ENCODE measurements around the gene CDH4.
"Not testable (repeated sequence)": the region's sequence is repeated elsewhere in the genome, so short reads cannot be mapped to it uniquely, and the experiment has no call there.

The CDH4 gene

DNA sequence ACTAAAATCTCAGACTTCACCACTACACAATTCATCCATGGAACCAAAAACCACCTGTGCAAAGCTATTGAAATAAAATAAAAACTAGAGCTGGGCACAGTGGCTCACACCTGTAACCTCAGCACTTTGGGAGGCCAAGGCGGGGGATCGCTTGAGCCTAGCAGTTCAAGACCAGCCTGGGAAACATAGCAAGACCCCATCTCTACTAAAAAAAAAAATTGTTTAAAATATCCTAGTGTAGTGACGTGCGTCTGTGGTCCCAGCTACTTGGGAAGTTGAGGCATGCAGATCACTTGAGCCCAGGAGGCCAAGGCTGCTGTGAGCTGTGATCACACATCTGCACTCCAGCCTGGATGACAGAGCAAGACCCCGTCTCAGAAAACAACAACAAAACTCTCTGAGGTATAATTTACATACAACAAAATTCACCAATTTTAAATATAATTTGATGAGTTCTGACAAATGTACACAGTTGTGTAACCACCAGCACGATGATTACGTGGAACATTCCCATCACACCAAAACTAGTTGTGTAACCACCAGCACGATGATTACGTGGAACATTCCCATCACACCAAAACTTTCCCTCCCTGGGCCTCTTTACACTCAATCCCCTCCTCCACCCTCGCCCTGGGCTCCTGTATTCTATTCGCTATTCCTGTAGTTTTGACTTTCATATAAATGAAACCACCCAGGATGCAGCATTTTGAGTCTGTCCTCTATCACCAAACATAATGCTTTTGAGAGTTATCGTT is 706.1 kb downstream of the CDH4 start:
- DNase-seq (ENCODE audit: low read depth in 2 of 2): no peak

DNA sequence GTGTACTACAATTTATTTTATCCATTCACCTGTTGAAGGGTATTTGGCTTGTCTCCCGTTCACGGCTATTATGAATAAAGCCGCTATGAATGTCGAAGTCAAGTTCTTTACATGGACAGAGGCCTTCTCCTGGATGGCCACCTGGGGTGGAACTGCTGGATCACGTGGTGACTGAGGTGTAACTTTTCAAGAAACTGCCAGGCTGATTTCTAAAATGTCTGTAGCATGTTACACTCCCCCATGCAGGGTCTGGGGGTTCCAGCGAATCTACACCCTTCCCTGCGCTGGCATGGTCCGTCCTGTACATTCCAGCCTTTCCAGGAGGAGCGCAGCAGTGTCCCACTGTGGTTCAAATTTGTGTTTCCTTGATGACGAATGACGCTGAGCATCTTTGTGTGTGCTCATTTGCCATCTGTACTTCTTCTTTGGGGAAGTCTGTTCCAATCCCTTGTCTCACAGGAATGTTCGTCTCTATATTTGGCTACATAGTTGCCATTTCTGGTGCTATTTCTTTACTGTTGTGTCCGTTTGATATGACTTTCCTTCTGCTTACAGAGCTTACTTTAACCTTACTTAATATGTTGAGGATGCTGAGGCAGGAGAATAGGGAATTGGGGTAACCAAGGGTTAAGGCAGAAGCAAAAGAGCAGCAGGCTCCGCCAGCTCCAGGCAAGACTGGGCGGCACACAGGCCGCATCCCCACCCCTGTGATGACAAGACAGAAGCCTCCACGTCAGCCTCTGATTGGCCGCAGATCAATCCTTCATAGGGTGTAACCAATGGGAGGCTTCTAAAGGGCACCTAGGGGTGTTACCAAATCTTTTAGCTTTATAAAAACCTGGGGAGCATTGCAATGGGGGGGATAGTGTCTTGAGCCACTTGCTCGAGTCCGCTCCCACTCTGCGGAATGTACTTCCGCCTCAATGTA is 707.0 kb downstream of the CDH4 start:
- DNase-seq (ENCODE audit: low read depth in 2 of 2): no peak

DNA sequence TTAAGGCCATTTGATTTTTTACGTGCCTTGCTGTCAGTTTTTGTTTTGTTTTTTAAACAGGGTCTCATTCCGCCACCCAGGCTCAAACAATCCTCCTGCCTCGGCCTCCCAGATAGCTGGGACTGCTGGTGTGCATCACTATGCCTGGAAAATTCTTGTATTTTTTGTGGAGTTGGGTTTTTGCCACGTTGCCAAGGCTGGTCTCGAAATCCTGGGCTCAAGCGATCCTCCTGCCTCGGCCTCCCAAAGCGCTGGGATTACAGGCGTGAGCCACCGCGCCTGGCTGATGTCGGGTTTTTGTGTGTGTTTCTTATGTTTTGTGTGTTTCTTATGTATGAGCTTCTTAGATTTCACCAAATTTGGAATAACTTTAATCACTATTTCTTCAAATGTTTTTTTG is 708.8 kb downstream of the CDH4 start:
- no peak for DNase-seq (ENCODE audit: low read depth in 2 of 2)

DNA sequence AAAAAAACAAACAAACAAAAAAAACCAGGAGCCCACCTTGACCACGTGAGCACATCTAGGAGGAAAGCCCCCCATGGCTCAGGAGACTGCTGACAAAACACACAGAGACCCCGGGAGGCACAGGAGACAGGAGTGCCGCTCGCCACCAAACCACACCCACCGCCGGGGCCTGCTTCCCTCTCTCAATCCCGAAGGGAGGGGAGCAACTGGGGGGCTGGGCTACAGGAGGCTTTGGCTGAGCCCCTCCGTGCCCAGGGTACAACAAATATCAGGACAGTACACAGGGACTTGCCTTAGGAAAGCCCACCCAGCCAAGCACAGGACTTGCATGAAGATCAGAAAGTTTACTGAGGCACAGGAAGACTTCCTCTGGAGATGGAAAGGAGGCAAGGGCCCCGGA is 711.1 kb downstream of the CDH4 start:
- DNase-seq (ENCODE audit: low read depth in 2 of 2): no peak

DNA sequence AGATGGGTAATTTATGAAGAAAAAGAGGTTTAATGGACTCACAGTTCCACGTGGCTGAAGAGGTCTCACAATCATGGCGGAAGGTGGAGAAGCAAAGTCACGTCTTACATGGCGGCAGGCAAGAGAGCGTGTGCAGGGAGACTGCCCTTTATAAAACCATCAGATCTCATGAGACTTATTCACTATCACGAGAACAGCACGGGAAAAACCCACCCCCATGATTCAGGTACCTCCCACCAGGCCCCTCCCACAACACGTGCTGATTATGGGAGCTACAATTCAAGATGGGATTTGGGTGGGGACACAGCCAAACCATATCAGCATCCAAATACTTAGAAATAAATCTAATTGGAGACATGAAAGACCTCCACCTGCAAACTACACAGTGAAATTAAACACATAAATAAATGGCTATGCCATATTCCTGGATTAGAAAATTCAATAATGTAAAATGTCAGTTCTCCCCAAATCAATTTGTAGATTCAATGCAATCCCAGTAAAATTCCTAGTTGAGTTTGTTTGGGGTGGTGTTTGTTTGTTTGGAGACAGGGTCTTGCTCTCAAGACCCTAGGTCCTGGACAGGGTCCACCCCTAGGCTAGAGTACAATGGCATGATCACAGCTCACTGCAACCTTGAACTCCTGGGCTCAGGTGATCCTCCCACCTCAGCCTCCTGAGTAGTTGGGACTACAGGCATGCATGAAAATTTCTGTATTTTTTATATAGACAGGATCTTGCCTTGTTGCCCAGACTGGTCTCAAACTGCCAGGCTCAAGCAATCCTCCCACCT is 712.0 kb downstream of the CDH4 start:
- no peak for DNase-seq (ENCODE audit: low read depth in 2 of 2)

DNA sequence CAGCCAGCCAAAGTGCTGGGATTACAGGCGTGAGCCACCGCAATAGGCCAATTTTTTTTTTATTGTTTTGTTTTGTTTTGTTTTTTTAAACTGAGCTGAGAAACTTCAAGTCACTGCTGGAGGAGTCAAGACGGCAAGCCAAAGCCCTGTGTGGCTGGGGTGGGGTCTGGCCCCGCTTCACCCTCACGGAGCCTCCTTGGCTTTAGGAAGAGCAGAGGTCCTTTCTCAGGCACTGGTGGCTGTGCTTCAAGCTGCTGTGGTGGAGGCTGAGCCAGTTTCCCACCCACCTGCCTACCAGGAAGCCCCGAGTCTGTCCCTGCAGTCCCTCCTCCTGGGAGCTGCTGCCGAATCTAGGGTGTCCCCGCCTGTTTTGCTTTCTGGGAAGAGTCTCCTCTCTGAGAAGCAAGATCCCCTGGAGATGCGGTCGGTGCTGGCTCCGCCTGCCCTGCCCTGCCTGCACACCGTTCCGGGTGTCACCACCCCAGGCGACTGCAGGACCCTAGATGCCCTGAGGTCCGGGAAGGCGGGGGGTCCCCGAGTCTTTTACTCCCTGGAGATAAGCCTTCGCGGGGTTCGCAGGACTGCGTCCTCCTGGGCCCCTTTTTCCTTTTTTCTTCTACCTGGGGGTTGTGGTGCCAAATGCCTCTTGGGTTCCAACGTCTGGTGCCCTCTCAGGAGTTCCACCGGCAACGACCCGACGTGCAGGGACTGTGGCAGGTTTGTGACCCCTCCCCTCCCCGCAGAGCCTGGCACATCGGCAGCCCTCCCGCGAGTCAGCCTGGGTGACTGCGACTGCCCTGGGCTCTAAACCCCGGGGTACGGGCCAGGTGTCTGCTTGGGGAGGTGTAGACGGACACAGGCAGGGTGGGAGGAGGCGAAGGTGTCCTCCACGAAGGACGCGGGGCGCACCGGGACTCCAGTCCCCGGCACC is 712.9 kb downstream of the CDH4 start:
- no peak for DNase-seq (ENCODE audit: low read depth in 2 of 2)

DNA sequence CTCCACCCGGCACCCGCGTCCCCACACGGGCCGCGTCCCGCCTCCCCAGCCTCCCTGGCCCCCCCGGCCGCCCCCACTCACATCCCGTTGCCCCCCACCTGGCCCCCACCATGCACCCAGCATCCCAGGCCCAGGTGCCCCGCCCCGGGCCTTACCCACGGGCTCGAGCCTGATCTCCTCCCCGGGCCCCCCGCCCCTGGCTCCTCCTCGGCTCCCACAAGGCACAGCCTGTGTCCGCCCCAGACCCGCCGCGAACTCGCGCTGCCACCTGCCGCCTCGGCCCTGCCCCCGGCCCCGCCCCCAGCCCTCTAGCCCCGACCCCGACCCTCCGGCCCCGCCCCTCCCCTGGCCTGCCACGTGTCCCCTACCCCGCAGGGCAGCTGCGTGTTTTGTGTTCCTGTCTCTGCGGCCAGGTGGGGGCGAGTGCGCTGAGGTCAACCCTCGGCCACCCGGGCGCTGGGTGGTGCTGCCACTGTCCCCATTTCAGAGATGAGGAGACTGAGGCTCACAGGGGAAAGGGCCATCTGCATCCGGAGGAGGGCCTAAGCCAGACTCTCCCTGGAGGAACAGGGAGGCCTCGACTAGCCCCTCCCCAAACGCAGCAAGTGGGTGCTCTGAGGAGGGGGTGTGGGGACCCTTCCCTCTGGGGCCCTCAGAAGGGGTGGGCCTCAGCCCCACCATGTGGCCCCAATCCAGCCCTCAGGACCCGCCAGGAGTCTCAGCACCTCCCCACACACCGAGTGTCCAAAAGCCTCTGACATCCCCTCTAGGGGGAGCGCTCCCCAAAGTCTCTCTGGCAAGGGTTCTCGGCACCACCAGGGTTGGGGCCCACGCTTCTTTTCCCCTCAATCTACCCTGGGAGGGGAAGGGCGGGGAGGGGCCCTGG is 713.8 kb downstream of the CDH4 start:
- DNase-seq (ENCODE audit: low read depth in 2 of 2): no peak

DNA sequence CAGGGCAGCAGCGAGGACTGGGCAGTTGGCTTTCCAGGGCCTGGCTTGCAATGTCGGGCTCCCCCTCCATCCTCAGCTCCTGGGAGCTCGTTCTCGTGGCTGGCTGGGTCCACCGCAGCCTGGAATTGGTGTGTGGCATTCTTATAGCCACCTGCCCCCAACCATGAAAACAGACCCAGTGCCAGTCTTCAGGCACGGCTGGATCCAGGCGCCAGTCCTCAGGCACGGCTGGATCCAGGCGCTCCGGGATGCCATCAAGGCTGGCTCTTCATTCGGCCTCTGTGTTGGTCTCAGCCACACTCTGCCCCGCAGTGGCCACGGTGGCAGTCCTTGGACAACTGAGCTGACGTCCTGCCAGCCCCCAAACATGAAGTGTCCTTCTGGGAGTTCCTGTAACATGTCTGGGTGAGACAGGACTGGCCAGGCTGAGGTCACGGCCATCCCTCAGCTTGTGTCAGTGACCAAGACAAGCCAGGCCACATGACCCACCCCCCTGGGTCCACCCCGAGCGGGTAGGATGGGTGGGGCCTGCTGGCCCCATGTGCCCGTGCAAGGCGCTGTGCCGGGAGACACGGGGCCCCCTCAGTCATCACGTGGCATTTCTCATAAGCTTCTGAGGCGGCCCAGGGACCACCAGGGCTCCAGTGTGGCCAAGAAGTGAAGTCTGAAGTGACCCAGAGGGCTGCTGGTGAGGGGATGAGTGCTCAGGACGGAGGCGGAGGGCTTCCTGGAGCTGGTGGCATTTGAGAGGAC is 714.6 kb downstream of the CDH4 start:
- DNase-seq (ENCODE audit: low read depth in 2 of 2): no peak

DNA sequence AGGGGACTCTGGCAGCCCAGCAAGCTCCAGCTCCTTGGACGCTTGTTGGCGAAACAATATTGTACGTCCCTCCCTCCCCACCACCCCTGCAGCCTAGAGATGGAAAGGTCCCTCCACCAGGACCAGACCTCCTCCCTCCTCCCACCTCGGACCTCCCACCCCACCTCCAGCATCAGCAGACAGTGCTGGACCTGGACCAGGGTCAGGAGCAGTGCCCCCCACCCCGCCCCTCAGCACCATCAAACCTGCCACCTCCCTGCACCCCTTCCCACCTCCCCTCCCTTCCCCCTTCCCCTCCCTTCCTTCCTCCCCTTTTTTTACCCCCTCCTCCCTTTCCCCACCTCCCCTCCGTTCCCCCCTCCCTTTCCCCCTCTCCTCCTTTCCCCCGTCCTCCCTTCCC is 715.2 kb downstream of the CDH4 start:
- DNase-seq (ENCODE audit: low read depth in 2 of 2): no peak

DNA sequence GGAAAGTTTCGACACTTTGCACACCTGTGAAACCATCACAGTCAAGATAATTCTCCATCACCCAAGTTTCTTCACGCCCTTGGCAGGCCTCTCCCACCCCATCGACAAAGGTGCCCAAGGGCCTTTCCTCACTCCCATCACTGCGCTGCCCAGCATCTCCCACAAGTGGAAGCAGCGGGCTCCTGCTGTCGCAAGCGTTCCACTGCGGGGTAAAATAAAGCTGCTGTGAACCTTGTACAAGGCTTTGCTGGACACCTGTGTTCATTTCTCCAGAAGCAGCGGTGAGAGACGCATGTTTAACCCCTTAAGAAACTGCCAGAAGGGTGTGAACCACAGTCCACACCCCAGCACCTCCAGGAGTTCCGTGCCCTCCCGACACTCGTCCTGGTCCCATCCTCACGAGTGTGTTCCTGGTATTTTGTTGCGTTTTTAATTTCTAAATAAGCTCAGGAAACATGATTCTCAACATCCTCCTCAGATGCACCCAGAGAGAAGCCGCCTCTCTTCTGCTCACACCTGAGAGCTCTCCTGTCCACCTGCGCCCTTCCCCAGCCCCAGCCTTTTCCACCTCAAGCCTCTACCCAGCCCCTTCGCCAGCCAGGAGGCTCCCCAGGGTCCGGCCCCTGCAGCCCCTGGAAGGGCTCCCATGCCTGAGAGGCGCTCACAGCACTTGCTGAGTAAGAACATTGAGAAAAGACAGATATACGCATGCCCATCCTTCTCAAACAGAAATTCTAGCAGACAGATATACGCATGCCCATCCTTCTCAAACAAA is 716.2 kb downstream of the CDH4 start:
- DNase-seq (ENCODE audit: low read depth in 2 of 2): no peak

DNA sequence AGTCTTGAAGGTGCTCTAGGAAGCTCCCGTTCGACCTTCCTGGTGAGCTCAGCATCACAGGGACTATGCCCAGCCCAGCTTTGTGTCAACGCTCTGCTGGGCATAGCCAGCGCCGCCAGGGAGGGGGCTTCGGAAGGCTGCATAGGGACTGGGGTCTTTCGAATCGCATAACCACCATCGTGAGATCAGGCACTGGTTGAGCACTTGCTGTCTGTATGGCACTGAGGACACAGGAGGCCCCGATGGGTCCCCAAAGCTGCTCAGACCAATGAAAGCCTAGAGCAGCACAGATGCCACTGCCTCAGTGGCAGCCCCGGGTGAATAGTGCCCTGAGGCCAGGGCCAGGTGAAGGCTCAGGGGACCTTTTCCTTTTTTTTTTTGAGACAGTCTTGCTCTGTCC is 716.9 kb downstream of the CDH4 start:
- no peak for DNase-seq (ENCODE audit: low read depth in 2 of 2)

DNA sequence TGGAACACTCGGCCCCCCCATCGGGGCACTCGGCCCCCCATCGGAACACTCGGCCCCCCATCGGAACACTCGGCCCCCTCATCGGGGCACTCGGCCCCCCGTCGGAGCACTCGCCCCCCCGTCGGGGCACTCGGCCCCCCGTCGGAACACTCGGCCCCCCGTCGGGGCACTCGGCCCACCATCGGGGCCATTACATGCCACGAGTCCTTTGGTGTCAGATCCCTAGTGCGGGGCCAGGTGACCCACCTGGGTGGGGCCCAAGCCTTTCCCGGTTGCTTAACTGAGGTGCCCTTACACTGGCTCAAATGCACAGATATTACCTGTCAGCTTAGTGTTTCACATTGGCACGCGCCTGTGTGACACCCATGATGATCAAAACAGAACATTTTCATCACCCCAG is 717.7 kb downstream of the CDH4 start:
- no peak for DNase-seq (ENCODE audit: low read depth in 2 of 2)

DNA sequence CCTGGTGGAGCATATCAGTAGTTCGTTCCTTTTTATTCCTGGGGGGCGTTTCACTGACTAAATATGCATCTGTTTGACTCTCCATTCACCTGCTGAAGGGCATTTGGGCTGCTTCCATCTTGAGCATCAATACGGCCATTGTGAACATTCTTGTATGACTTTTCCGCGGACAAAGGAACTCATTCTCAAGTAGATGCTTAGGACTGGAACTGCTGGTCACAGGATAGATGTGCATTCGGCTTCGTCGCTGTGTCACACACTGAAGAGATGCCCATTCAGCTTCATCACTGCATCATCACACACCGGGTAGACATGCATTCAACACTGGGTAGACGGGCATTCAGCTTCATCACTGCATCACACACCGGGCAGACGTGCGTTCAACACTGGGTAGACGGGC is 718.3 kb downstream of the CDH4 start:
- DNase-seq (ENCODE audit: low read depth in 2 of 2): no peak

DNA sequence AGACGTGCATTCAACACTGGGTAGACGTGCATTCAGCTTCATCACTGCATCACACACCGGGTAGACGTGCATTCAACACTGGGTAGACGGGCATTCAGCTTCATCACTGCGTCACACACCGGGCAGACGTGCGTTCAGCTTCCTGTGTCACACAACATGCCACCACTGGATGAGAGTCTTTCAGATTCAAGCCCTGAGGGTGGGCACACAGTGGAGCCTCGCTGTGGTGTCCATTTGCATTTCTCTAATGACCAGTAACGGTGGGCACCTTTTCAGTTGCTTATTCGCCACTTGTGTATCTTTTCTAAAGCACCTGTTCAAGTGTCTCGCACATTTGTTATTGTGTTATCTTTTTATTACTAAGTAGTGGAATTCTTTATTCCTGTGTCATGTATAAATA is 719.5 kb downstream of the CDH4 start:
- not testable (repeated sequence) for DNase-seq (ENCODE audit: low read depth in 2 of 2)

DNA sequence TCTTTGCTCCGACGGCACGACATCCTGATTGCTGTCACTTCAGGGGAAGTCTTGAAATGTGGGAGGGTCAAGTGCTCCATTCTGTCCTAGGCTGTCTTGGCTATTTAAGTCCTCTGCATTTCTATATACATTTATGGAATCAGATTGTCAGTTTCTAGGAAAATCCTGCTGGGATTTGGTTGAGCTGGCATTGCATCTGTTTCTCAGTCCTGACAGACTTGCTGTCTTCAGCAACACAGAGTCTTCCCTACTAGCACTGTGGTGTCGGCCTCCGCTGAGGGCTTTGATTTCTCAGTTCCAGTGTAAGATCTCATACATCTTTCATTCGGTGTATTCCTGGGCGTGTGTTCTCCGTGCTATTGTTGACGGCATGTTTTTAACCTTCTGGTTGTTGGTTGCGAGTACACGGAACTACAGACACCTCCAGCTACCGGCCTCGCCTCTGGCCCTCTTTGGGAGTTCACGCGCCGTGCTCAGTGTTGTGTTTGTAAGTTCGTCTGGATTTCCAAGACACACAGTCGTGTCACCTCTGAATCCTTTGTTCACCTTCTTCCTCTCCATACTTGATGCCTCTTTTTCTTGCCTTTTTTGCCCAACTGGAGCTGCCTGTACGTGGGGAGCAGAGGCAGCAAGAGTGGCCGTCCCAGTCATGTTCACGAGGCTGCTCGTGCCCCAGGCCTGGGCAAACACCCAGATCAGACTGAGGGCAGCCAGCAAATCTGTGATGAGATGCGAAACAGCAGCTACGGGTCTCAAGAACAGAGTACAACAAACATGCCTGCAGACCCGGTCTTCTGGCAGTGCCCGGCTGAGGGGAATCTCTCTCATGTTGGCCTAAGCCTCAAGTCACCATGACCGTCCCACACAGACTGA is 720.8 kb downstream of the CDH4 start:
- no peak for DNase-seq (ENCODE audit: low read depth in 2 of 2)

DNA sequence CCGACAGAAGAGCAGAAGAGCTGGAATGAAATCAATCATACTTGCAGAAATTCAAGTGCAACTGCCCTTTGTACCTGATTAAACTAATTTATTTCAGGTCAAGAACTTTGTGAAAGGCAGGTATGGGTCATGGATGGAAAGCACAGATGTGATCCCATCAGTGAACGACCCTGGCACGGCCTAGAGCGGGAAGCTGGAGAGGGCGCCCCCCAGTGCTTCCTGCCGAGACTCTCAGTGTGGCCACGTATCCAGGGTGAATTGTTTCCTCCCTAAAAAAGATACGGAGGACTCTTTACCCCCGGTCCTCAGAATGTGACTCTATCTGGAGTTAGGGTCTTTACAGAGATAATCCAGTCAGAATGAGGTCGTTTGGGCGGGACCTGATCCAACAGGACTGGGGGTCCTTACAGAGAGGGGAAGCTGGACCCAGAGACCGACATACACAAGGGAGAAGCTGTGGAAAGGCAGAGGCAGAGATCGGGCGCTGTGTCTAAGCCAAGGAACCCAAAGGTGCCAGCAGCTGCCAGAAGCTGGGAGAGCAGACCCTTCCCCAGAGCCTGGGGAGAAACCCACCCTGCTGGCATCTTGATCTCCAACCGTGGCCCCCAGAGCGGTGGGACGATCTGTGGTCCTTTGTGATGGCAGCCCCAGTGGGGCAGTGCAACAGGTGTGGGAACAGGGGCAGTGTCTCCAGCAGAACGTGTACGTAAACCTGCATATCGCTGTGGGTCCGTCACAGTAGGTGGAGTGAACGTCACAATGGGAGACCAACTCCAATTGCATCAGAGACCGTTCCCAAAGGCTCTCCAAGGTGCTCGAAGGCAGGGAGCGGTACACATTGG is 721.7 kb downstream of the CDH4 start:
- no peak for DNase-seq (ENCODE audit: low read depth in 2 of 2)

DNA sequence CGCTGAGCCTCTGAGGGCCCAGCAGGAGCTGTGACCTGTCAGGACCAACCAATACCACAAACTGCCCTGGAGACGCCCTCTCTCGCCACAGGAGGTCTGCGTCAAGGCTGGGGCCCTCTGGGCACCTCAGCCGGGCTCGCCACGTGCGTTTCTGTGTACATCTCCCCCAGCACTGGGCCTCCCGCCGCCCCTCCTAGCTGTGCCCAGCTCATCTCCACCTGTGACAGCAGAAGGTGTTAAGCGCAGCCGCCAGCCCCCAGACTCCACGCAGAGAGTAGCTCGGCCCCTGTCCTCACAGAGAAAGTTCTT is 722.2 kb downstream of the CDH4 start:
- no peak for DNase-seq (ENCODE audit: low read depth in 2 of 2)

All from stimulated activated CD4-positive, alpha-beta T cell treated with anti-CD3 and anti-CD28 coated beads, Interleukin-4, amount 100 ng/mL, for 48 hours (primary cell).